Measurements from ENCODE around the gene VRK1. TPM values are rescaled to one million over a fixed set of nuclear protein-coding genes. Genes with fewer than 3 reads are reported as not detected.

The VRK1 gene, protein sequence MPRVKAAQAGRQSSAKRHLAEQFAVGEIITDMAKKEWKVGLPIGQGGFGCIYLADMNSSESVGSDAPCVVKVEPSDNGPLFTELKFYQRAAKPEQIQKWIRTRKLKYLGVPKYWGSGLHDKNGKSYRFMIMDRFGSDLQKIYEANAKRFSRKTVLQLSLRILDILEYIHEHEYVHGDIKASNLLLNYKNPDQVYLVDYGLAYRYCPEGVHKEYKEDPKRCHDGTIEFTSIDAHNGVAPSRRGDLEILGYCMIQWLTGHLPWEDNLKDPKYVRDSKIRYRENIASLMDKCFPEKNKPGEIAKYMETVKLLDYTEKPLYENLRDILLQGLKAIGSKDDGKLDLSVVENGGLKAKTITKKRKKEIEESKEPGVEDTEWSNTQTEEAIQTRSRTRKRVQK
- total RNA-seq, result 10 to 100 TPM in 7 of 8 experiments, 1 to 10 TPM in 1; 6.8 to 52.5 (median 28.2) TPM

GRCh38 chr14:96796851-96797581, at the start of gene VRK1:
Gene VRK1 (plus strand): TSS chr14:96797382. CDS start chr14:96833472, 36,090 bp downstream.
- peak within 1 kb of the TSS in 1 of 2 donors; percentile 60 for H3K27ac ChIP-seq
- ATAC-seq (replicated peaks in 6 of 8), result peak; percentile 97 to 100 (median 99)
- in situ Hi-C loops (cut with MboI; ENCODE audit: low pct_unique_long_range_greater_than_20kb in 2 of 9, low sequenced_read_pairs in 9 of 9, unreplicated experiment in 9 of 9), result loop anchor here in 1 of 9 experiments (25.0 kb wide), 1 partner anchor 140 kb away; no protein-coding TSS in a partner anchor
- WGBS, 10 experiments, result 0 to 52% (median 30%) methylated on average over 1 to 7 of the region's 57 CpGs
- H3K4me1 ChIP-seq (replicated peaks in 1 of 2), result peaks cover 18 to 30% of the 10 kb centered on the region in 2 donors
- peak within 1 kb of the TSS; percentile 47 to 95 (median 85) for H3K4me3 ChIP-seq

DNA sequence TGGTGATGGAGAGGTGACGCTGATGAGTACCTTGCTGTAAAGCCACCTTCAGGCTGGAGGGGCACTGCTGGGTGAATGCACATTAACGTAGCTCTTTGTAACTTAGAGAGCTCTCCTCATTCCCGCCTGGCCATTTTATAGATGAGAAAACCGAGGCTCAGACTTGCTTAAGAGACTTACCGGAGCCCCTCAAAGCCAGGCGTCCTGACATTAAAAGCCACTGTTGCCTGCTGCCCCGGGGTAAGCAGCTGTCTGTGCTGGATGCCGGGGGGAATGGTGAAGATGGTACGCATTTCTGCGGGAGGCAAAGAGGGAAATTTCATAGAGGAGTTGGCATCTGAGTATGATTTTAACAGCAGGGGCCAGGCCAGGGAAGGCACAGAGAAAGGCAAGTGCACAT, 49.6 kb upstream of the VRK1 start:
- no peak for ATAC-seq (replicated peaks in 6 of 8)
- in situ Hi-C loops (cut with MboI; ENCODE audit: low pct_unique_long_range_greater_than_20kb in 2 of 9, low sequenced_read_pairs in 9 of 9, unreplicated experiment in 9 of 9), result loop anchor here in 4 of 9 experiments (25.0 kb wide), 1 partner anchor 160 kb away; no protein-coding TSS in a partner anchor
- Histone ChIP-seq H3K4me1 (replicated peaks in 1 of 2) (peaks cover 14 to 21% of the 10 kb centered on the region in 2 donors), H3K4me3 (no peak overlapping the region), H3K27ac (no peak overlapping the region)
- WGBS, 10 experiments, result 0 to 100% (median 62%) methylated on average over 1 to 6 of the region's 10 CpGs; no CpG with 5 or more reads in 1 of the 10 experiments

DNA sequence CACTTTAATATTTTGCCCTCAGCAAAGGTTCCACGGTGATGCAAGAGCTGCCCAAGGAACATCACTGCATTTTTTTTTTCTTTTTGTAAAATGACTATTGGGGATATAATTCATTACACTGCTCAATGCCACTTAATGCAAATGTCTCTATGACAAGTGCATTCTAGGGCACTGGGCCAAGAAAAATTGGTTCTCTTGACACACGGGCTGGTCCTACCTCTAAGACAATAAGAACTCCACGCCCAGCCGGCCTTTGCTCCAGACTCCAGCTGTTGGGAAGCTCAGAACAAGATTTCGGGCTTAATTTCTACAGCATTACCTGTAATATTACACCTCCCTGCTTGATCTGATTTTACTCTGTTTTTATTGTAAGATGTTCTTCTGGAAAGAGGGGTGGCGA, 48.8 kb upstream of the VRK1 start:
- Histone ChIP-seq H3K27ac (no peak overlapping the region), H3K4me1 (replicated peaks in 1 of 2) (peaks cover 15 to 24% of the 10 kb centered on the region in 2 donors), H3K4me3 (no peak overlapping the region)
- in situ Hi-C loops (cut with MboI; ENCODE audit: low pct_unique_long_range_greater_than_20kb in 2 of 9, low sequenced_read_pairs in 9 of 9, unreplicated experiment in 9 of 9), result loop anchor here in 4 of 9 experiments (25.0 kb wide), 1 partner anchor 161 kb away; no protein-coding TSS in a partner anchor
- ATAC-seq (replicated peaks in 6 of 8), result peak in 4 of 8 experiments; percentile 32 to 75 (median 53)
- WGBS, 10 experiments, result 18 to 100% (median 75%) methylated on average over 1 to 6 of the region's 6 CpGs; no CpG with 5 or more reads in 2 of the 10 experiments

DNA sequence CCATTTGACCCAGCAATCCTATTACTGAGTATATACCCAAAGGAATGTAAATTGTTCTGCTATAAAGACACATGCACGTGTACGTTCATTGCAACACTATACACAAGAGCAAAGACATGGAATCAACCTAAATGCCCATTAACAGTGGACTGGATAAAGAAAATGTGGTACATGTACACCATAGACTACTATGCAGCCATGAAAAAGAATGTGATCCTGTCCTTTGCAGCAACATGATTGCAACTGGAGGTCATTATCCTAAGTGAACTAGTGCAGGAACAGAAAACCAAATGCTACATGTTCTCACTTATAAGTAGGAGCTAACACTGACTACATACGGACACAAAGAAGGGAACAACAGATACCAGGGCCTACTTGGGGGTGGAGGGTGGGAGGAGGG, 45.7 kb upstream of the VRK1 start:
- 14 to 100% (median 46%) methylated on average over 1 to 3 of the region's 3 CpGs for WGBS, 10 experiments
- no peak overlapping the region for H3K27ac ChIP-seq
- no peak for ATAC-seq (replicated peaks in 6 of 8)
- in situ Hi-C loops (cut with MboI; ENCODE audit: low pct_unique_long_range_greater_than_20kb in 2 of 9, low sequenced_read_pairs in 9 of 9, unreplicated experiment in 9 of 9), result no loop called here
- peaks cover 27 to 29% of the 10 kb centered on the region in 2 donors for H3K4me1 ChIP-seq (replicated peaks in 1 of 2)
- no peak overlapping the region for H3K4me3 ChIP-seq

- WGBS, 10 experiments, result 10 to 100% (median 60%) methylated on average over 1 to 5 of the region's 5 CpGs; no CpG with 5 or more reads in 3 of the 10 experiments
- Histone ChIP-seq H3K27ac (no peak overlapping the region), H3K4me3 (no peak overlapping the region), H3K4me1 (replicated peaks in 1 of 2) (peaks cover 27 to 29% of the 10 kb centered on the region in 2 donors)
- in situ Hi-C loops (cut with MboI; ENCODE audit: low pct_unique_long_range_greater_than_20kb in 2 of 9, low sequenced_read_pairs in 9 of 9, unreplicated experiment in 9 of 9), result no loop called here
- peak in 5 of 8 experiments; percentile 60 to 82 (median 71) for ATAC-seq (replicated peaks in 6 of 8)
Measured at GRCh38 chr14:96752125-96752524, 45.1 kb upstream of the VRK1 start.

DNA sequence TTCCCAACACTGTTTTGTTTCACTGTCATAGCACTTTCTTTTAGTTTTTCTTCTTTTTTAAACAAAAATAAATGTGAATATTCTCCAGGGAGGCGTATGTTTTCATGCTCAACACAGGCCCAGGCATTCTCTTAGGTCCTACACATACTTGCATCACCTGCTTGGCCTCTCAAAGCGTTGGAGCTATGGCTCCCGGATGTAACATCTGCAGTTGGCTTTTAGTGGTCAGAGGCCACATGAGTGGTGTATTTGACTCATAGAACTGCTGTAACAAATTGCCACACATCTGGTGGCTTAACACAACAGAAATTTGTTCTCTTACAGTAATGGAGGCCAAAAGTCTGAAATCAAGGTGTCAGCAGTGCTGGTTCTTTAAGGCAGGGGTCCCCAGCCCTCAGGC, 44.6 kb upstream of the VRK1 start:
- peaks cover 27 to 29% of the 10 kb centered on the region in 2 donors for H3K4me1 ChIP-seq (replicated peaks in 1 of 2)
- H3K27ac ChIP-seq, result no peak overlapping the region
- 50 to 100% (median 94%) methylated on average over 1 to 3 of the region's 3 CpGs; no CpG with 5 or more reads in 3 of the 10 experiments for WGBS, 10 experiments
- in situ Hi-C loops (cut with MboI; ENCODE audit: low pct_unique_long_range_greater_than_20kb in 2 of 9, low sequenced_read_pairs in 9 of 9, unreplicated experiment in 9 of 9), result no loop called here
- H3K4me3 ChIP-seq, result no peak overlapping the region
- peak in 2 of 8 experiments; percentile 9 to 23 for ATAC-seq (replicated peaks in 6 of 8)

DNA sequence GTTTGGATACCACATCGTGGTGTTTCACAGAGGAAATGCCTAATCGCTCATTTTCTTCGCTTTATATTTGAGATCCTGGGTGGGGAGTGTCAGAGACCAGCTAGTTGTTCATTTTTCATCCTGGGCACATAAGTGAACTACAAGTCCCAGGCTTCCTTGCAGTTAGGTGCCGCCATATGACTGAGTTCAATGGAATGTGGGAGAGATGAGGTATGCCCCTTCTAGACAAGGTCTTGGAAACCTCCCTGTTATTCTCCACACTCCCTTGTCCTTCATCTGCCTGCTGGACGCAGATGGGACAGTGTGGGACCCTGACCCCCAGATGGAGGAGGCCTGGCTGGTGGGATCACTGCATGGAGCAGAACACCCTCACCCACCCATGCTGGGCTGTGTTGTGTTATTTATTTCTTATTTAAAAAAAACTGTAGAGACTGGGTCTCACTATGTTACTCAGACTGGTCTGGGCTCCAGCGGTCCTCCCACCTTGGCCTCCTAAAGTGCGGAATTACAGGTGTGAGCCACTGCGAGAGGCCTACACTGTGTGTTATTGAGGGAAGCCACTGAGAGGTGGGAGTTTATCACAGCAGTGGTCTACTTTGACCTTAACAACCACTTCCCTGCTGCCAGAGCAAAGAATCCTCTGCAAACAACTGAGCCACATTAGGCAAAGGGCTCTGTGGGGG, 42.9 kb upstream of the VRK1 start:
- 80 to 100% (median 100%) methylated on average over 1 to 4 of the region's 8 CpGs; no CpG with 5 or more reads in 3 of the 10 experiments for WGBS, 10 experiments
- in situ Hi-C loops (cut with MboI; ENCODE audit: low pct_unique_long_range_greater_than_20kb in 2 of 9, low sequenced_read_pairs in 9 of 9, unreplicated experiment in 9 of 9), result no loop called here
- Histone ChIP-seq H3K4me1 (replicated peaks in 1 of 2) (peaks cover 13 to 19% of the 10 kb centered on the region in 2 donors), H3K27ac (no peak overlapping the region), H3K4me3 (no peak overlapping the region)
- ATAC-seq (replicated peaks in 6 of 8), result peak in 1 of 8 experiments; percentile 40

DNA sequence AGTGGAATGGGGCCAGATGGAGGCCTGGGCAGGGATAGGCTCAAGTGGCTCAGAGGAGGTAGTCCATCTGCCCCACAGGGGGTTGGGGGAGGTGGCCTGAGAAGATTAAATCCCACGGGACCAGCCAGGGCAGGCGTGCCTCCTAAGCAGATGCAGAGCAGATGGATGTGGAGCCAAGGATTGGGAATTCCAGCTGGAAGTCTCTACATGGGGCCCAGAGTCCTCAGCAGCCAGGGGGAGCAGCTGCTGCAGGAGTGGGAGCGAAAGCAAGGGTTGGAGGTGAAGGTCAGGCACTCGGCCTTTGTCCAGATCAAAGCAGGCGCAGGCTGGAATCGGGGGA, 42.4 kb upstream of the VRK1 start:
- 13 to 70% (median 65%) methylated on average over 2 to 3 of the region's 6 CpGs; no CpG with 5 or more reads in 7 of the 10 experiments for WGBS, 10 experiments
- Histone ChIP-seq H3K27ac (no peak overlapping the region), H3K4me1 (replicated peaks in 1 of 2) (peaks cover 13 to 19% of the 10 kb centered on the region in 2 donors), H3K4me3 (no peak overlapping the region)
- ATAC-seq (replicated peaks in 6 of 8), result peak in 7 of 8 experiments; percentile 6 to 91 (median 32)
- in situ Hi-C loops (cut with MboI; ENCODE audit: low pct_unique_long_range_greater_than_20kb in 2 of 9, low sequenced_read_pairs in 9 of 9, unreplicated experiment in 9 of 9), result no loop called here

DNA sequence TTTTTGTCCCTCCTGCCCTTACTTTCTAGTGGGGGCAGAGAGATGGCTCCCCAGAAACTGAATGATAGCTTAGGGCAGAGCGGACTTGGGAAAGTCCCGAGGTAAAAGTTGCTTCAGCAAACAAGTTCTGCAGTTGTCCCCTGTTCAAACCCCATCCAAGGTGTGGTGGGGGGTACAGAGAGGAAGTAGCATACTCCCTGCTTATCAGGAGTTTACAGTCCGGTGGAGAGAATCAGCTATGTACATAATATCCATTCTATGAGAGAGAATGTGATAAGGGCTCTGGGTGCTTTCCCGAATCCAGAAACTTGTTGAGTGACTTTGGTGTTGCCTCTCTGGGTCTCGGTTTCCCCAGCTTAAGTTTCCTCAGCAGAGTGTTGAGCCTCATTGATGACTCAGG, 40.4 kb upstream of the VRK1 start:
- WGBS, 10 experiments, result 20 to 100% (median 48%) methylated on average over 1 to 5 of the region's 5 CpGs; no CpG with 5 or more reads in 4 of the 10 experiments
- Histone ChIP-seq H3K4me3 (no peak overlapping the region), H3K27ac (no peak overlapping the region), H3K4me1 (replicated peaks in 1 of 2) (peaks cover 13 to 19% of the 10 kb centered on the region in 2 donors)
- in situ Hi-C loops (cut with MboI; ENCODE audit: low pct_unique_long_range_greater_than_20kb in 2 of 9, low sequenced_read_pairs in 9 of 9, unreplicated experiment in 9 of 9), result no loop called here
- ATAC-seq (replicated peaks in 6 of 8), result no peak

DNA sequence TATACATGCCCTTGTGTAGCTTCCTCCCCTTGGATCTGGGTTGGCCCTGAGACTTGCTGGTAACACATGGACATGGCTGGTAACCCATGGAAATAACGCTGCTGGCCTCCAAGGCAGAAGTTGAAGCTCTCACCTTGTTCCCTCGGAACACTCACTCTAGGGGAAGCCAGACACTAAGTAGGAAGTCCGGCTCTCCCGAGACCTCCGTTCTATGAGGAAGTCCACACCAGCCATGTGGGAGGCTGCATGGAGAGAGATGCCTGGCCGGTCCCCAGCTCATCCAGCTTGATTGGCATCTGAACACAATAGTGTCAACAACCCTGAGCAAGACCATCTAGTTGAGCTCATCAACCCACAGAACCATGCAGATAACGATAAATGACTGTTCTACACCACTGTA, 39.7 kb upstream of the VRK1 start:
- Histone ChIP-seq H3K4me1 (replicated peaks in 1 of 2) (peaks cover 8 to 17% of the 10 kb centered on the region in 2 donors), H3K4me3 (no peak overlapping the region), H3K27ac (no peak overlapping the region)
- no peak for ATAC-seq (replicated peaks in 6 of 8)
- 26 to 97% (median 70%) methylated on average over 3 to 7 of the region's 7 CpGs; no CpG with 5 or more reads in 4 of the 10 experiments for whole genome bisulfite sequencing, 10 experiments
- in situ Hi-C loops (cut with MboI; ENCODE audit: low pct_unique_long_range_greater_than_20kb in 2 of 9, low sequenced_read_pairs in 9 of 9, unreplicated experiment in 9 of 9), result no loop called here

GRCh38 chr14:96761066-96761465, 36.1 kb upstream of the VRK1 start:
- WGBS, 10 experiments, result 0 to 88% (median 67%) methylated on average over 1 to 5 of the region's 6 CpGs; no CpG with 5 or more reads in 4 of the 10 experiments
- H3K27ac ChIP-seq, result no peak overlapping the region
- H3K4me1 ChIP-seq (replicated peaks in 1 of 2), result no peaks in the 10 kb centered on the region
- in situ Hi-C loops (cut with MboI; ENCODE audit: low pct_unique_long_range_greater_than_20kb in 2 of 9, low sequenced_read_pairs in 9 of 9, unreplicated experiment in 9 of 9), result no loop called here
- no peak for ATAC-seq (replicated peaks in 6 of 8)
- H3K4me3 ChIP-seq, result no peak overlapping the region

GRCh38 chr14:96762650-96763049, 34.5 kb upstream of the VRK1 start:
- 0 to 40% (median 13%) methylated on average over 1 to 3 of the region's 3 CpGs; no CpG with 5 or more reads in 2 of the 10 experiments for WGBS, 10 experiments
- peak overlapping the region; percentile 4 to 28 (median 24) for H3K4me3 ChIP-seq

More at GRCh38 chr14:96762650-96763049, 34.5 kb upstream of the VRK1 start:
- Histone ChIP-seq H3K27ac (no peak overlapping the region), H3K4me1 (replicated peaks in 1 of 2) (no peaks in the 10 kb centered on the region)
- in situ Hi-C loops (cut with MboI; ENCODE audit: low pct_unique_long_range_greater_than_20kb in 2 of 9, low sequenced_read_pairs in 9 of 9, unreplicated experiment in 9 of 9), result no loop called here
- ATAC-seq (replicated peaks in 6 of 8), result peak; percentile 85 to 100 (median 97)
